Endothelial cell of umbilical vein (primary cell): ENCODE results near the gene LMO7. TPM values are rescaled to one million over a fixed set of nuclear protein-coding genes. Genes with fewer than 3 reads are reported as not detected.

ENCODE experiments used
- Bru-seq: library from RNA; stranded (reverse); fragments of 400-500 nt; gene quantifications from one replicate; lab custom pipeline; 2021; lab: Mats Ljungman, UMichigan
- BruChase-seq, 2 experiments: library from RNA; stranded (reverse); fragments of 400-500 nt; gene quantifications; one replicate each; lab custom pipeline; 2021; lab: Mats Ljungman, UMichigan
- BruUV-seq: library from RNA; stranded (reverse); fragments of 400-500 nt; replicated peaks from 2 replicates; lab custom pipeline; 2021; lab: Mats Ljungman, UMichigan
- CTCF ChIA-PET: fragments of 300-600, 350-600 bp; sonication (Branson Sonifier 250); formaldehyde crosslinking; loops from one replicate; lab custom pipeline; 2021; ENCODE audit warnings: antibody characterized with exemption, inconsistent platforms; lab: Charles Lee
- POLR2A ChIA-PET: fragments of 300-600, 350-600 bp; sonication (Branson Sonifier 250); formaldehyde crosslinking; loops from one replicate; lab custom pipeline; 2021; ENCODE audit warnings: antibody characterized with exemption, inconsistent platforms; lab: Charles Lee
- DNase-seq: peaks from one replicate; pipeline ENCODE4 v3.0.0-alpha.2; 2011; ENCODE audit warnings: low read depth, low spot score
- FAIRE-seq: peaks from 2 replicates; lab custom pipeline; 2011; peaks lifted over from hg19 to GRCh38; lab: Jason Lieb, UNC
- H2AFZ ChIP-seq: 2 replicates; pipeline ENCODE4 v1.6.0; 2012; ENCODE audit warnings: low read depth, low read length, control low read depth, inconsistent platforms
- H3K27ac ChIP-seq: 2 replicates; pipeline ENCODE4 v1.5.1; 2011; ENCODE audit warnings: low read depth, mild to moderate bottlenecking, control low read depth, low read length, moderate library complexity; ENCODE audit not compliant: insufficient read depth
- H3K27me3 ChIP-seq, 2 experiments: 2 replicates each; pipeline versions ENCODE4 v1.6.0 to v1.6.1; 2011; ENCODE audit warnings: low read length in 2 of 2, mixed read lengths in 1 of 2; ENCODE audit not compliant: control insufficient read depth in 2 of 2, insufficient read depth in 2 of 2
- H3K36me3 ChIP-seq, 2 experiments: 2 replicates in 1 of 2; 3 replicates in 1 of 2; pipeline ENCODE4 v1.5.1; 2011; ENCODE audit warnings: low read length in 2 of 2, mild to moderate bottlenecking in 1 of 2, moderate library complexity in 1 of 2; ENCODE audit not compliant: control insufficient read depth in 2 of 2, insufficient read depth in 2 of 2; ENCODE audit errors: extremely low read depth in 1 of 2
- H3K4me1 ChIP-seq: 3 replicates; pipeline ENCODE4 v1.5.1; 2011; ENCODE audit warnings: mild to moderate bottlenecking, low read length; ENCODE audit not compliant: control insufficient read depth, insufficient read depth; ENCODE audit errors: extremely low read depth
- H3K4me2 ChIP-seq: 2 replicates; pipeline ENCODE4 v1.6.1; 2011; ENCODE audit warnings: low read length, control low read depth, mixed read lengths; ENCODE audit not compliant: insufficient read depth
- H3K4me3 ChIP-seq, 3 experiments: fragments of 200-600 bp in 1 of 3; sonication (generic), shearing (Covaris generic) in 1 of 3; replicated peaks in 1 of 3; 2 replicates each; pipeline ENCODE4 v1.5.1; 2011 to 2016; ENCODE audit warnings: control low read depth in 3 of 3, low read length in 3 of 3, mild to moderate bottlenecking in 2 of 3, inconsistent platforms in 1 of 3, low read depth in 1 of 3, moderate library complexity in 1 of 3; ENCODE audit not compliant: insufficient read depth in 1 of 3
- H3K79me2 ChIP-seq: 2 replicates; pipeline ENCODE4 v1.6.0; 2012; ENCODE audit warnings: low read length, inconsistent platforms; ENCODE audit not compliant: control insufficient read depth, insufficient read depth
- H3K9ac ChIP-seq: replicated peaks from 2 replicates; pipeline ENCODE3; 2011; ENCODE audit warnings: low read length, control low read depth; ENCODE audit not compliant: insufficient read depth; ENCODE audit errors: extremely low read depth
- H3K9me1 ChIP-seq: replicated peaks from 3 replicates; pipeline ENCODE4 v1.6.0; 2011; ENCODE audit warnings: mild to moderate bottlenecking, low read length; ENCODE audit not compliant: control insufficient read depth, insufficient read depth; ENCODE audit errors: extremely low read depth
- H3K9me3 ChIP-seq: replicated peaks from 2 replicates; pipeline ENCODE4 v1.5.1; 2012; ENCODE audit warnings: low read length, inconsistent platforms; ENCODE audit not compliant: control insufficient read depth, insufficient read depth
- H4K20me1 ChIP-seq: replicated peaks from 2 replicates; pipeline ENCODE3; 2011; ENCODE audit warnings: mild to moderate bottlenecking, low read length; ENCODE audit not compliant: control insufficient read depth, insufficient read depth; ENCODE audit errors: extremely low read depth
- EZH2 ChIP-seq: IDR thresholded peaks from 2 replicates; pipeline ENCODE4 v1.6.1; 2012; ENCODE audit warnings: borderline replicate concordance, low read depth, mild to moderate bottlenecking, moderate library complexity, low read length, inconsistent platforms; ENCODE audit not compliant: severe bottlenecking
- FOS ChIP-seq: IDR thresholded peaks from 2 replicates; pipeline ENCODE4 v1.6.1; 2011; ENCODE audit warnings: mild to moderate bottlenecking, low read length, moderate library complexity, borderline replicate concordance; ENCODE audit not compliant: insufficient read depth
- GATA2 ChIP-seq: IDR thresholded peaks from 2 replicates; pipeline ENCODE4 v1.7.0; 2011; ENCODE audit warnings: low read depth, mild to moderate bottlenecking, moderate library complexity, mixed read lengths, low read length; ENCODE audit not compliant: insufficient read length, insufficient read depth
- JUN ChIP-seq: IDR thresholded peaks from 2 replicates; pipeline ENCODE4 v1.6.1; 2011; ENCODE audit warnings: borderline replicate concordance, low read depth; ENCODE audit not compliant: insufficient read length, insufficient read depth
- MYC ChIP-seq: IDR thresholded peaks from one replicate; pipeline ENCODE4 v1.6.1; 2011; ENCODE audit warnings: mild to moderate bottlenecking, low read depth, low read length
- POLR2A ChIP-seq: IDR thresholded peaks from 2 replicates; pipeline ENCODE4 v1.6.1; 2012; ENCODE audit warnings: low read depth, mild to moderate bottlenecking, control low read depth, low read length
- POLR2AphosphoS5 ChIP-seq: IDR thresholded peaks from 2 replicates; pipeline ENCODE4 v1.6.1; 2012; ENCODE audit warnings: low read depth, mild to moderate bottlenecking, control low read depth, low read length, moderate library complexity; ENCODE audit not compliant: insufficient read depth
- dilution Hi-C: fragments of 300-500 bp; cut with MboI; formaldehyde crosslinking; loops from one replicate; pipeline ENCODE4 v1.15.0; 2019; ENCODE audit warnings: low sequenced_read_pairs; ENCODE audit not compliant: extremely low pct_ligation_motif_present
- intact Hi-C: fragments of 100-400 bp; cut with micrococcal nuclease; formaldehyde crosslinking; loops from one replicate; pipeline ENCODE4 v1.10.0; 2022
- long read RNA-seq: library from polyadenylated mRNA; stranded (forward); transcript quantifications from one replicate; pipeline ENCODE4 v2.0.0, GENCODE V29; 2021
- polyA minus RNA-seq, 3 experiments: library from RNA; depleted of rRNA, polyadenylated mRNA; stranded (reverse); fragments of >200 nt; gene quantifications; 1 replicate in 1 of 3; 2 replicates in 2 of 3; pipeline ENCODE4 v1.2.3, GENCODE V29; 2011
- polyA plus RNA-seq, 4 experiments: library from polyadenylated mRNA; depleted of rRNA in 3 of 4; stranded (reverse) in 3 of 4; unstranded in 1 of 4; fragments of >200 nt; gene quantifications; 2 replicates each; pipeline versions ENCODE4 v1.2.1 to v1.2.3, GENCODE V29; 2011 to 2012; ENCODE audit warnings: missing spikeins in 1 of 4
- total RNA-seq: library from RNA; stranded (reverse); gene quantifications from 2 replicates; pipeline ENCODE4 v1.2.3, GENCODE V29; 2021
- TF ChIP-seq, protein P1 (sequence below): IDR thresholded peaks from 2 replicates; pipeline ENCODE4 v1.6.1; 2011; ENCODE audit not compliant: insufficient read depth, insufficient read length
- TF ChIP-seq, protein P2 (sequence below), 2 donors: IDR thresholded peaks; 1 replicate in 1 of 2; 2 replicates in 1 of 2; pipeline ENCODE4 v1.5.1; 2011; ENCODE audit warnings: low read length in 2 of 2, mild to moderate bottlenecking in 2 of 2, moderate library complexity in 2 of 2, control low read depth in 1 of 2, inconsistent platforms in 1 of 2, low read depth in 1 of 2; ENCODE audit not compliant: insufficient read depth in 1 of 2; ENCODE audit errors: extremely low read depth in 1 of 2

LMO7 gene
- 21.1 and 43.6 TPM in 2 replicates for total RNA-seq
- polyA plus RNA-seq, result 9.0 and 10.5 TPM in 2 replicates
- 4.3 and 5.2 TPM in 2 replicates for polyA plus RNA-seq (2011; cell fraction: cytosol; rRNA removed)
- 64.4 and 80.8 TPM in 2 replicates for polyA plus RNA-seq (2011; cell fraction: nucleus; rRNA removed)
- 13.8 and 30.6 TPM in 2 replicates for polyA plus RNA-seq (2012)
- 14.2 and 15.2 TPM in 2 replicates for polyA minus RNA-seq
- polyA minus RNA-seq (2011; cell fraction: cytosol; rRNA and poly(A)+ RNA removed), result 39.0 TPM
- polyA minus RNA-seq (2011; cell fraction: nucleus; rRNA and poly(A)+ RNA removed), result 59.1 and 72.1 TPM in 2 replicates
- percentile 69 among the genes with signal in this experiment for Bru-seq, nascent RNA
- percentile 72 among the genes with signal in this experiment for BruChase-seq, experiment 1, labeled RNA remaining after a 6-hour chase
- percentile 76 among the genes with signal in this experiment for BruChase-seq, experiment 2, labeled RNA remaining after a 2-hour chase
- long read RNA-seq, partial matches to known transcripts, result 8 of 29 reads
- long read RNA-seq, other reads (novel, unspliced or antisense), result 18 of 29 reads

- ChIA-PET POLR2A (no interaction called here), CTCF (no interaction called here)
- peak within 1 kb of the TSS; percentile 89 for H2AFZ ChIP-seq
- no peaks in the 10 kb centered on the region for H3K9me3 ChIP-seq
- H3K79me2 ChIP-seq, result peaks cover 5% of the 10 kb centered on the region
- DNase-seq (peak; percentile 15), FAIRE-seq (no peak)
- peak within 1 kb of the TSS; percentile 38 for H3K9ac ChIP-seq
- H3K27ac ChIP-seq, result no peak within 1 kb of the TSS
- H3K9me1 ChIP-seq, result no peaks in the 10 kb centered on the region
- peak within 1 kb of the TSS; percentile 68 for H3K4me2 ChIP-seq
- no peaks in the 10 kb centered on the region for H3K27me3 ChIP-seq
- H3K4me1 ChIP-seq, result peaks cover 9% of the 10 kb centered on the region
- intact Hi-C loops (loop anchor here (2.0 to 5.0 kb wide), 2 partner anchors 15 to 264 kb away; no protein-coding TSS in a partner anchor), dilution Hi-C loops (no loop called here)
- TSS peak; percentile 25 for BruUV-seq
- TF ChIP-seq JUN, result no peak
- TF ChIP-seq POLR2AphosphoS5, result peak; percentile 42
- no peaks in the 10 kb centered on the region for H4K20me1 ChIP-seq
- peak within 1 kb of the TSS; percentile 44 to 62 (median 56) for H3K4me3 ChIP-seq
- H3K36me3 ChIP-seq, result no peaks in the 10 kb centered on the region
These were observed at the start of gene LMO7 for GRCh38 chr13:75635828-75636435. LMO7 (plus strand) TSS chr13:75636330; CDS start chr13:75636658, 328 bp downstream.

GRCh38 chr13:75587679-75588078 is 48.5 kb upstream of the LMO7 start:
- ChIA-PET POLR2A (no interaction called here), CTCF (no interaction called here)
- intact Hi-C loops (no loop called here), dilution Hi-C loops (no loop called here)
- Histone ChIP-seq H3K36me3 (peaks cover 2 to 4% of the 10 kb centered on the region in 2 experiments), H3K9me1 (no peaks in the 10 kb centered on the region), H3K4me2 (no peak overlapping the region), H2AFZ (no peak overlapping the region), H3K9me3 (no peaks in the 10 kb centered on the region), H3K4me3 (no peak overlapping the region), H3K9ac (no peak overlapping the region), H3K27ac (no peak overlapping the region), H3K79me2 (no peaks in the 10 kb centered on the region), H4K20me1 (no peaks in the 10 kb centered on the region), H3K4me1 (no peaks in the 10 kb centered on the region), H3K27me3 (no peaks in the 10 kb centered on the region)
- no TSS peak for BruUV-seq
- FAIRE-seq (no peak), DNase-seq (peak; percentile 1)
- TF ChIP-seq POLR2A, result no peak
- no peak for TF ChIP-seq EZH2
- no peak for TF ChIP-seq GATA2
- TF ChIP-seq, protein P1, sequence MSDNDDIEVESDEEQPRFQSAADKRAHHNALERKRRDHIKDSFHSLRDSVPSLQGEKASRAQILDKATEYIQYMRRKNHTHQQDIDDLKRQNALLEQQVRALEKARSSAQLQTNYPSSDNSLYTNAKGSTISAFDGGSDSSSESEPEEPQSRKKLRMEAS, result no peak
- TF ChIP-seq POLR2AphosphoS5, result no peak
- TF ChIP-seq, protein P2, sequence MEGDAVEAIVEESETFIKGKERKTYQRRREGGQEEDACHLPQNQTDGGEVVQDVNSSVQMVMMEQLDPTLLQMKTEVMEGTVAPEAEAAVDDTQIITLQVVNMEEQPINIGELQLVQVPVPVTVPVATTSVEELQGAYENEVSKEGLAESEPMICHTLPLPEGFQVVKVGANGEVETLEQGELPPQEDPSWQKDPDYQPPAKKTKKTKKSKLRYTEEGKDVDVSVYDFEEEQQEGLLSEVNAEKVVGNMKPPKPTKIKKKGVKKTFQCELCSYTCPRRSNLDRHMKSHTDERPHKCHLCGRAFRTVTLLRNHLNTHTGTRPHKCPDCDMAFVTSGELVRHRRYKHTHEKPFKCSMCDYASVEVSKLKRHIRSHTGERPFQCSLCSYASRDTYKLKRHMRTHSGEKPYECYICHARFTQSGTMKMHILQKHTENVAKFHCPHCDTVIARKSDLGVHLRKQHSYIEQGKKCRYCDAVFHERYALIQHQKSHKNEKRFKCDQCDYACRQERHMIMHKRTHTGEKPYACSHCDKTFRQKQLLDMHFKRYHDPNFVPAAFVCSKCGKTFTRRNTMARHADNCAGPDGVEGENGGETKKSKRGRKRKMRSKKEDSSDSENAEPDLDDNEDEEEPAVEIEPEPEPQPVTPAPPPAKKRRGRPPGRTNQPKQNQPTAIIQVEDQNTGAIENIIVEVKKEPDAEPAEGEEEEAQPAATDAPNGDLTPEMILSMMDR (IDR thresholded peaks at IDR 0.05; ENCODE audit: extremely low read depth in 1 of 2, insufficient read depth in 1 of 2, low read depth in 1 of 2, low read length in 2 of 2), result no peak
- TF ChIP-seq MYC, result no peak
- TF ChIP-seq JUN, result no peak
- no peak for TF ChIP-seq FOS
